Activated CD8-positive, alpha-beta memory T cell treated with anti-CD3 and anti-CD28 coated beads for 36 hours (primary cell): Measurements from ENCODE around the gene NRP2. TPM values are rescaled to one million over a fixed set of nuclear protein-coding genes. Genes with fewer than 3 reads are reported as not detected.

Experiments
- CTCF ChIA-PET: fragments of 350-600 bp; sonication (Branson Sonifier 250); formaldehyde crosslinking; loops from one replicate; lab custom pipeline; 2021; ENCODE audit warnings: antibody characterized with exemption; lab: Charles Lee
- POLR2A ChIA-PET: fragments of 350-600 bp; sonication (Branson Sonifier 250); formaldehyde crosslinking; loops from one replicate; lab custom pipeline; 2021; ENCODE audit warnings: antibody characterized with exemption; lab: Charles Lee
- total RNA-seq, 2 experiments: library from RNA; stranded (reverse); gene quantifications; one replicate each; pipeline ENCODE4 v1.2.3, GENCODE V29; 2021

NRP2 gene
- total RNA-seq, 2 experiments from 2014 or later, result 0.82 to 0.93 TPM

DNA sequence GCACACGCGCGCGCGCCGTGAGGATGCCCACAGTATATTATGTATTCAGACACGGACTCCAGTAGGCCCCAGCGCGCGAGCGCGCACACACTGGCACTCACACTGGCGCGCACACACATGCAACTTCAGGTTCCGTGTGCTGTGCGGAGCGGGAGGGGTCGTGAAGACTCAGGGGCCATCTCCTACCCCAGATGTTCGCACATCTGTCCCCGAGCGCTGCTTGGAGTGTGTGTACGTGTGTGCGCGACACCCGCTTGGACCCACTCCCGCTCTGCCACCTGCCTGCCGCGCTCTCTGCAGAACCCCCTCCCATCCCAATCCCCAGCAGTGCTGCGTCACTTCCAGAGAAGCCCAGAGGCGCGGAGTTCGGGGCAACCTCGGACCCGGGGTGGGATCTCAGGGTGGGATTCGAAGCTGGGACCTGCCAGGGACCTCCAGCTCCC lies 2.6 kb downstream of the NRP2 start:
- ChIA-PET POLR2A (no interaction called here), CTCF (no interaction called here)

DNA sequence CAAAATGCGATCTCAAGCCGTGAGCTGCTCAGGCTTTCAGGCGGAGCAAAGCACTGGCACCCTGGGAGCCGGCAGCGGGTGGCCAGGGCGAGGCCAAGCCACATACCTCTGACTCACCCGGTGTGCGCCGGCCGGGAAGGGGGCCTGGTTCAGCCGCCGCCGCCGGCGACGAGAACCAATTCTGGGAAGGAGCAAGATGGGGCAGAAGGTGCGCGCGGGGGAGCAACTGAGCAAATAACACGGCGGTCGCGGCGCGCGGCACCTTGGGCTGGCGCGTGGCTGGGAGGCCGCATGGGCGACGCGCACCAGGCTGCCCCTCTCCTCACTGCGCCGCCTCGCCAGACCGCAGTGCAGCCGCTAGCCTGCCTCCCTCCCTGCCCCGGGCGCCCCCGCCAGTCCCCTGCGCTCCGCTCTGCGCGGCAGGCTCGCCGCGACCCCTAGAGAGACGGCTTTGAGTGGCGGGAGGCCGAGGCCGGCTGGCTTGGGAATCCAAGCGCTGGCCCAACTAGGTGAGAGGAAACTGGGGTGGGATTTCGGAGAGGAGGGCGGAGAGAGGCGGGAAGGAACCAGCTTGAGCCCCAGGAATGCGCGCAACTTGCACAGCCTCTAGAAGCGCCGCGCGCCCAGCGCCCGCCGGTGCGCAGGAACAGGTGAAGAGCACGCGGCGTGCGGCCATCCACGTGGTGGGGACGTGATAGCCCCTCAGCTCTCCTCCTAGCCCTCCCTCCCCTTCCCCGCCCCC lies 3.2 kb downstream of the NRP2 start:
- POLR2A ChIA-PET, result no interaction called here
- CTCF ChIA-PET, result no interaction called here

GRCh38 chr2:205686056-205686782 lies 3.9 kb downstream of the NRP2 start:
- ChIA-PET POLR2A (no interaction called here), CTCF (no interaction called here)

DNA sequence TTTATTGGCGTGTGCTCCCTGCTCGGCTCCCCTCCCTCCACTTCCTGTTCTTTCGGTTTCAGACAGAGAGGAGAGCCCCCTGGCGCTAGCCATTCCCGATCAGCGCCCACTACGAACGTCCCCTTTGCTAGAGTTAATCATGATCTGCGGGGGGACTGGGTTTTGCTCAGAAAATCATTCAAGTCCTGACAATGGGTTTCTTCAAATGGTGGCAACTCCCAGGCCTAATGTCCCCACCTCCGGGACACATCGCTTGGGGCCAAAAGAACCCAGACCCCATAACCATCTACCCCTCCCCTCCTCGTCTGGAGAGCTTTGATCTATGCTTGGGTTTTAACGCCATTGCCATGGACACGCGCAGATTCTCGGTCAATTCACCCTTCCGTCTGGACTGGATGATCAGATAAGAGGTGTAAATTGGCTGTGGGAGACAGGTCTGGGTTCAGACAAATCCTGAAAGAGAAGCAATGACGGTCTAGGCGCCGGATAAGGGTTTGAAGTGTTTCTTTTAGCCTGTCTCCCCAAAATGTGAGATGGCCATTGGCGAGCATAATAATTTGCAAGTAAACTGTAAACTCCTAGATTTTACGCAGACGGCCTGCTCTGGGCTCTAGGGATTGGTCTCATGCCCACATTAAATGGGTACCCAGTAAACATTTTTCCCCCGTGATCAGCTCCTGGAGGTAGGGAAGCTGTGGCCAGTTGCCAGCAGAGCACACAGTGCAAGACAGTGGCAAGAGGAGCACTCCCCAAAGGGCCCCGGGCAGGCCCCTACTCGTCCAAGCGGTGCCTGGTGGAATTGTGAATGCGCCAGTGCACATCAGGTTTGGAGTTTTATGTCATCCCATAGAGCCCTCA lies 4.7 kb downstream of the NRP2 start:
- ChIA-PET POLR2A (no interaction called here), CTCF (no interaction called here)

DNA sequence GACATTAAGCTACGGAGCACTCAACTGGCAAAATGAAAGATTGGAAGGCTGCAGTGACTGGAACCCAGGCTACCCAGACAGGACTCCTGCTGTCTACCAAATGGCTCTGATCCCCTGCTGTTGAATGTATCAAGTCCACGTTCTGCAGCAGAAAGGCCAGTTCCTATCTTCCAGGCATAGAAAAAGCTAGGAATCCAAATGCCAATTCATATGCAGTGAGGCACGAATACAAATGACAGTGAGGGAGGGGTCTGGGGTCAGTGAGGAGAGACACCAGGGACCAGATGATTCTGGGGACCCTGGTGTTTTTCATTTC lies 5.3 kb downstream of the NRP2 start:
- ChIA-PET CTCF (no interaction called here), POLR2A (no interaction called here)

GRCh38 chr2:205688417-205689200 lies 6.3 kb downstream of the NRP2 start:
- CTCF ChIA-PET, result interaction anchor here (0.6 kb wide), 1 partner anchor 7 kb away, joined by 3 read pairs; no protein-coding TSS in a partner anchor
- POLR2A ChIA-PET, result no interaction called here

DNA sequence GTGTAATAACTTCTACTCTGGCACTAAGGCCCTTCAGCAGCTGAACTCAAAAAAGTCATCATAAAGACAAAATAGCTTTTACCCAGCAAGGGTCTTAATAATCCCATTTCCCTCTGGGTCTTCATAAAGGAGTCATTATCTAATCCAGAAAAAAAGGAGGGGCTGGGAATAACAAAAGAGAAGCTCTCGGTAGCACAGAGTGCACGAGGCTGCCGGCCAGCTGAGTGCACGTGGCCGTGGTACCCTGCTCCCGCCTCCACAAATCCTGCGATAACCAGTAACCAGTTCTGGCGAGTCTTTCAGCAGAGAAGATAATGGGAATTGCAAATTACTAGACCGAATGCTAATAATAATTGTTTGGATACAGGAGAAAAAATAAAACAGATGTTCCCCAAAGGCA lies 7.5 kb downstream of the NRP2 start:
- CTCF ChIA-PET, result no interaction called here
- POLR2A ChIA-PET, result no interaction called here

- ChIA-PET CTCF (no interaction called here), POLR2A (no interaction called here)
Measured at GRCh38 chr2:205692104-205692503, 9.8 kb downstream of the NRP2 start.

DNA sequence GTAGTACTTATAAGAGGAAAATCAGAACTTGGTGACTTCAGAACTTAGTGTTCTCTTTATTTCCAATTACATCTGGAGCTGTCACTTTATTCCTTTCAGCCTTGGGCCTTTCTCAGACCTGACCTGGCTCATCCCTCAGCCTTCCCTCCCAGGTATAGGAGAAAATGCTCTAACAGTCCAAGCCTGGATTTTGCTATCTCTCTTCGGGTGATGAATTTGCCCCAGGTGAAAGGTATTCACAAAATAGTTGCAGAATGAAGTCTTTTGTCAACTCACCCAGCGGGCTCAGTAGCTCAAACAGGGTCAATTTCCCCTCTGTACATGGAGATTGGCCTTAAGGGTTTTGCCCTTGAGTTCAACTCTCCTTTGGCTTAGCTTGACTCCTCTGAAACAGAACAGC lies 12.0 kb downstream of the NRP2 start:
- ChIA-PET POLR2A (no interaction called here), CTCF (no interaction called here)

GRCh38 chr2:205695460-205695991 lies 13.2 kb downstream of the NRP2 start:
- CTCF ChIA-PET, result no interaction called here
- POLR2A ChIA-PET, result no interaction called here

DNA sequence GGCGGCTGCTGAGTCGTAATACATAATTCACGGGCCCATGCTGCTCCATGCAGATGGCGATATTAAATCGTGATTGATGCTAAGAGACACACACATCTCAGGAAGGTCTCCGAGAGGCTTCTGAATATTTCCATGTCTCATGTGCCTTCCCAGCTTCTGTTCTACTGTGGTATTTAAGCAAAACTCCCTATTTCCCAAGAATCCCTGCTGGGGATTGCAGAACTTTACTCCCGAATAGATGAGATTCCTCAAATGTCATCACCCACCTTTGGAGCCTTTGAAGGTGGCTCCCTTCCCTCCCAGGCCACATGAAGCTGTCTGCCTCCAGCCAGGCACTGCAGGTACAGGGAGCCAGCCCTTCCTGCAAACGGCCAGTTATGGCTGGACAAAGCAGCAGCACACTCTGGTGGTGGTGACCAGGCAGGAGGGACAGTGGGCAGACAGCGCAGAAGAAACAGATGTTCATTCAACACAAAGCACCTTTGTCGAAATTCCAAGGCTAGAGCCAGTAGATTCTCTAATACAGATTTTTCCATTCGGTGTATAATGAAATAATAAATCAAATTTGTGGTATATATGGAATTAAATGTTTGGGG lies 14.1 kb downstream of the NRP2 start:
- CTCF ChIA-PET, result no interaction called here
- POLR2A ChIA-PET, result no interaction called here

- ChIA-PET POLR2A (no interaction called here), CTCF (no interaction called here)
Measured at GRCh38 chr2:205696927-205697441, 14.7 kb downstream of the NRP2 start.

GRCh38 chr2:205698286-205699268 lies 16.3 kb downstream of the NRP2 start:
- POLR2A ChIA-PET, result no interaction called here

GRCh38 chr2:205699515-205700289 lies 17.4 kb downstream of the NRP2 start:
- ChIA-PET CTCF (no interaction called here), POLR2A (no interaction called here)

More at GRCh38 chr2:205698286-205699268, 16.3 kb downstream of the NRP2 start:
- CTCF ChIA-PET, result no interaction called here

GRCh38 chr2:205700331-205701132 lies 18.2 kb downstream of the NRP2 start:
- ChIA-PET CTCF (no interaction called here), POLR2A (no interaction called here)

GRCh38 chr2:205701509-205701908 lies 19.2 kb downstream of the NRP2 start:
- POLR2A ChIA-PET, result no interaction called here
- CTCF ChIA-PET, result no interaction called here
